GM12878 (cell line): ENCODE data around the gene LVRN. TPM values are rescaled to one million over a fixed set of nuclear protein-coding genes. Genes with fewer than 3 reads are reported as not detected.
"Not testable (repeated sequence)": the region's sequence is repeated elsewhere in the genome, so short reads cannot be mapped to it uniquely, and the experiment has no call there.

Experiments used
- ATAC-seq: fragments of 200-7000 bp; cut with Tn5 transposase; 3 replicates; pipeline ENCODE4 v1.9.1; 2020; ENCODE audit warnings: mild to moderate bottlenecking, moderate library complexity
- Bru-seq: library from RNA; stranded (reverse); fragments of 400-500 nt; gene quantifications from one replicate; lab custom pipeline; 2021; lab: Mats Ljungman, UMichigan
- BruChase-seq, 2 experiments: library from RNA; stranded (reverse); fragments of 400-500 nt; gene quantifications; one replicate each; lab custom pipeline; 2021; lab: Mats Ljungman, UMichigan
- BruUV-seq: library from RNA; stranded (reverse); fragments of 400-500 nt; replicated peaks from 2 replicates; lab custom pipeline; 2021; lab: Mats Ljungman, UMichigan
- CTCF ChIA-PET: fragments of 300-600 bp; sonication (Branson Sonifier 250); formaldehyde crosslinking; extraction: SDS; loops from one replicate; lab custom pipeline; 2021; ENCODE audit warnings: inconsistent platforms; lab: Yijun Ruan, JAX
- POLR2A ChIA-PET: fragments of 350-600 bp; formaldehyde crosslinking; extraction: SDS; loops from one replicate; lab custom pipeline; 2021; ENCODE audit warnings: inconsistent platforms; lab: Charles Lee
- RAD21 ChIA-PET: fragments of 300-600 bp; sonication (Branson Sonifier 250); formaldehyde crosslinking; loops from one replicate; lab custom pipeline; 2023; ENCODE audit warnings: antibody characterized with exemption; ENCODE audit not compliant: unreplicated experiment; lab: Charles Lee
- SMC1A ChIA-PET: fragments of 300-600 bp; sonication (Branson Sonifier 250); formaldehyde crosslinking; loops from one replicate; lab custom pipeline; 2023; ENCODE audit not compliant: unreplicated experiment, uncharacterized antibody; lab: Charles Lee
- DNase-seq: peaks from one replicate; pipeline ENCODE4 v3.0.0-alpha.2; 2011; ENCODE audit warnings: low read depth, low spot score
- FAIRE-seq: peaks from 3 replicates; lab custom pipeline; 2011; peaks lifted over from hg19 to GRCh38; lab: Jason Lieb, UNC
- H2AFZ ChIP-seq: 2 replicates; pipeline ENCODE4 v1.6.0; 2011; ENCODE audit warnings: low read depth, low read length, control low read depth; ENCODE audit not compliant: control insufficient read depth
- H3K27ac ChIP-seq: 2 replicates; pipeline ENCODE4 v1.5.1; 2011; ENCODE audit warnings: control low read depth; ENCODE audit not compliant: control insufficient read depth, insufficient read depth
- H3K27me3 ChIP-seq, 2 experiments: replicated peaks in 1 of 2; 2 replicates each; pipeline versions ENCODE4 v1.6.0 to v1.6.1; 2011; ENCODE audit warnings: low read length in 1 of 2; ENCODE audit not compliant: control insufficient read depth in 2 of 2, insufficient read depth in 2 of 2
- H3K36me3 ChIP-seq, 2 experiments: 2 replicates each; pipeline ENCODE4 v1.5.1; 2011; ENCODE audit warnings: low read length in 1 of 2; ENCODE audit not compliant: control insufficient read depth in 2 of 2, insufficient read depth in 2 of 2
- H3K4me1 ChIP-seq: 2 replicates; pipeline ENCODE4 v1.6.1; 2011; ENCODE audit warnings: mild to moderate bottlenecking, low read length, moderate library complexity, mixed read lengths; ENCODE audit not compliant: control insufficient read depth, insufficient read depth
- H3K4me2 ChIP-seq: 2 replicates; pipeline ENCODE4 v1.6.0; 2011; ENCODE audit warnings: control low read depth; ENCODE audit not compliant: control insufficient read depth, insufficient read depth
- H3K4me3 ChIP-seq: fragments of 200-600 bp; sonication (generic); 2 replicates; pipeline ENCODE4 v1.5.1; 2016
- H3K79me2 ChIP-seq: 2 replicates; pipeline ENCODE4 v1.6.0; 2011; ENCODE audit warnings: low read length; ENCODE audit not compliant: control insufficient read depth, insufficient read depth
- H3K9ac ChIP-seq: 2 replicates; pipeline ENCODE4 v1.8.0; 2011; ENCODE audit warnings: low read length, control low read depth, mixed read lengths; ENCODE audit not compliant: control insufficient read depth, insufficient read depth
- H3K9me3 ChIP-seq: replicated peaks from 3 replicates; pipeline ENCODE4 v1.5.1; 2011; ENCODE audit warnings: mild to moderate bottlenecking, low read length; ENCODE audit not compliant: control insufficient read depth, insufficient read depth
- H4K20me1 ChIP-seq: 2 replicates; pipeline ENCODE4 v1.6.0; 2011; ENCODE audit not compliant: control insufficient read depth, insufficient read depth
- KAT2A ChIP-seq: conservative IDR thresholded peaks from 2 replicates; pipeline ENCODE4 v1.6.1; 2011; ENCODE audit warnings: low read depth, low read length; ENCODE audit not compliant: control insufficient read depth
- SPI1 ChIP-seq: IDR thresholded peaks from 2 replicates; pipeline ENCODE4 v1.6.1; 2011; ENCODE audit warnings: low read depth, mild to moderate bottlenecking, low read length, moderate library complexity, borderline replicate concordance; ENCODE audit not compliant: insufficient read depth
- SUZ12 ChIP-seq: fragments of 200-600 bp; sonication (generic); IDR thresholded peaks from one replicate; pipeline ENCODE4 v1.6.1; 2018; ENCODE audit warnings: antibody characterized with exemption, mild to moderate bottlenecking; ENCODE audit not compliant: unreplicated experiment
- TAF1 ChIP-seq: IDR thresholded peaks from 2 replicates; pipeline ENCODE4 v1.6.1; 2011; ENCODE audit warnings: mild to moderate bottlenecking, low read depth, low read length, borderline replicate concordance
- WGBS: methylation state at CpG from one replicate; pipeline ENCODE4 v1.1.6; 2016; ENCODE audit warnings: low lambda C conversion rate; ENCODE audit not compliant: insufficient replicate concordance, insufficient coverage; ENCODE audit errors: missing lambda C conversion rate; 5-methylcytosine and 5-hydroxymethylcytosine counted together
- in situ Hi-C: fragments of 300-500 bp; cut with MboI; formaldehyde crosslinking; loops from 9 replicates; pipeline ENCODE4 v1.14.3; 2018; ENCODE audit warnings: mixed read lengths
- intact Hi-C: fragments of 100-400 bp; cut with micrococcal nuclease; formaldehyde crosslinking; loops from one replicate; pipeline ENCODE4 v1.14.2; 2022; ENCODE audit not compliant: unreplicated experiment
- long read RNA-seq, 2 experiments: library from polyadenylated mRNA; unstranded; transcript quantifications; one replicate each; pipeline ENCODE4 v2.0.0, GENCODE V29; 2019 to 2020
- polyA minus RNA-seq, 3 experiments: library from RNA; depleted of rRNA, polyadenylated mRNA; stranded (reverse); fragments of >200 nt; gene quantifications; 2 replicates each; pipeline ENCODE4 v1.2.3, GENCODE V29; 2011
- polyA plus RNA-seq, 11 experiments: library from polyadenylated mRNA; depleted of rRNA in 4 of 11; unstranded in 6 of 11; stranded (reverse) in 5 of 11; fragments of >200 nt; fragmentation: Nextera tagmentation in 4 of 11; fragmentation: Illumina TruSeq in 1 of 11; extraction: Ambion mirVana in 4 of 11; extraction: Trizol in 1 of 11; gene quantifications; 1 replicate in 1 of 11; 2 replicates in 10 of 11; pipeline versions ENCODE4 v1.2.1 to v1.2.3, GENCODE V29; 2011 to 2016; ENCODE audit warnings: inconsistent platforms in 2 of 11, missing spikeins in 2 of 11, low read depth in 1 of 11
- total RNA-seq, 4 experiments: library from RNA; depleted of rRNA in 3 of 4; stranded (reverse); fragments of >200 nt in 3 of 4; fragmentation: Illumina TruSeq in 1 of 4; extraction: Trizol in 1 of 4; gene quantifications; 2 replicates each; pipeline versions ENCODE4 v1.2.1 to v1.2.3, GENCODE V29; 2013 to 2021

The LVRN gene
- 2.9 and 3.7 TPM in 2 replicates for total RNA-seq (2013; cell fraction: nucleolus; rRNA removed)
- total RNA-seq (2014; rRNA removed) (0.11 TPM in 1 of 2 replicates, not detected in the other), total RNA-seq (2014; rRNA removed; fragmentation: Illumina TruSeq; extraction: Trizol) (0.04 TPM in 1 of 2 replicates, not detected in the other), total RNA-seq (2021) (not detected in 2 replicates), polyA plus RNA-seq (2011; rRNA removed) (0.87 and 1.5 TPM in 2 replicates), polyA plus RNA-seq (2014; fragmentation: Illumina TruSeq; extraction: Trizol) (0.10 and 0.11 TPM in 2 replicates), polyA plus RNA-seq (2014; fragmentation: Nextera tagmentation; extraction: Ambion mirVana) (under 1 TPM in 1 of 2 experiments, not detected in 1; 0.09 TPM), polyA plus RNA-seq (2014; rRNA removed) (not detected in 2 replicates), polyA plus RNA-seq (2016; fragmentation: Nextera tagmentation; extraction: Ambion mirVana) (under 1 TPM in 1 of 2 experiments, not detected in 1; 0.30 TPM), polyA minus RNA-seq (2011; rRNA and poly(A)+ RNA removed) (0.21 and 0.44 TPM in 2 replicates), Bru-seq, nascent RNA (percentile 44 among the genes with signal in this experiment), BruChase-seq, experiment 1, labeled RNA remaining after a 6-hour chase (percentile 48 among the genes with signal in this experiment), BruChase-seq, experiment 2, labeled RNA remaining after a 2-hour chase (percentile 59 among the genes with signal in this experiment)
- 0.07 TPM for polyA plus RNA-seq (2011; ENCODE audit: low read depth)
- polyA plus RNA-seq (2011; cell fraction: cytosol; rRNA removed) = 0.06 and 0.08 TPM in 2 replicates
- 1.1 and 2.9 TPM in 2 replicates for polyA plus RNA-seq (2011; cell fraction: nucleus; rRNA removed)
- polyA plus RNA-seq (2012) = 0.23 and 0.52 TPM in 2 replicates
- 0.31 TPM in 1 of 2 replicates, not detected in the other for polyA minus RNA-seq (2011; cell fraction: cytosol; rRNA and poly(A)+ RNA removed)
- polyA minus RNA-seq (2011; cell fraction: nucleus; rRNA and poly(A)+ RNA removed) = 0.97 and 1.1 TPM in 2 replicates
- long read RNA-seq, experiment 1 = 0 reads
- long read RNA-seq, experiment 2, partial matches to known transcripts = 0 of 1 reads
- long read RNA-seq, experiment 2, other reads (novel, unspliced or antisense) = 1 of 1 reads

- TF ChIP-seq TAF1 (no peak), KAT2A (no peak), SUZ12 (peak; percentile 42), SPI1 (no peak)
- intact Hi-C loops (no loop called here), in situ Hi-C loops (no loop called here)
- FAIRE-seq (no peak), ATAC-seq (no peak), DNase-seq (no peak)
- no peaks in the 10 kb centered on the region for H3K79me2 ChIP-seq
- H3K9me3 ChIP-seq = no peaks in the 10 kb centered on the region; the same call in 1 of the 3 replicates
- ChIA-PET RAD21 (no interaction called here), CTCF (no interaction called here), POLR2A (no interaction called here), SMC1A (no interaction called here)
- H3K27ac ChIP-seq = no peak within 1 kb of the TSS
- H3K4me2 ChIP-seq = peak within 1 kb of the TSS; percentile 61
- 31% methylated on average over 18 of the region's 18 CpGs for WGBS
- peak within 1 kb of the TSS; percentile 27; the same call in 1 of the 2 replicates for H3K4me3 ChIP-seq
- peak within 1 kb of the TSS; percentile 33 for H2AFZ ChIP-seq
- H3K9ac ChIP-seq = no peak within 1 kb of the TSS
- H3K27me3 ChIP-seq = peaks cover 12 to 23% of the 10 kb centered on the region in 2 experiments
- H3K36me3 ChIP-seq = no peaks in the 10 kb centered on the region
- H3K4me1 ChIP-seq = peaks cover 2% of the 10 kb centered on the region; the same call in 1 of the 2 replicates
- H4K20me1 ChIP-seq = no peaks in the 10 kb centered on the region
- BruUV-seq = no TSS peak
Observed at GRCh38 chr5:115962239-115962564, at the start of gene LVRN. TSS of gene LVRN (plus strand) at chr5:115962475. CDS start at chr5:115962618, 143 bp downstream.

- BruUV-seq = not testable (repeated sequence)
- WGBS = 88% methylated on average over 5 of the region's 5 CpGs
Observed at GRCh38 chr5:115913623-115914400, 48.5 kb upstream of the LVRN start.

More at GRCh38 chr5:115913623-115914400, 48.5 kb upstream of the LVRN start:
- FAIRE-seq = peak; percentile 84
- in situ Hi-C loops, H3K79me2 ChIP-seq, ATAC-seq, H2AFZ ChIP-seq, intact Hi-C loops, DNase-seq, H3K9ac ChIP-seq, RAD21 ChIA-PET, H4K20me1 ChIP-seq, H3K36me3 ChIP-seq, H3K4me3 ChIP-seq, SMC1A ChIA-PET, H3K4me1 ChIP-seq, POLR2A ChIA-PET, H3K4me2 ChIP-seq, H3K27me3 ChIP-seq, H3K27ac ChIP-seq, H3K9me3 ChIP-seq, CTCF ChIA-PET: not testable (repeated sequence)
